Measurements from ENCODE around the gene ATP10A. TPM values are rescaled to one million over a fixed set of nuclear protein-coding genes. Genes with fewer than 3 reads are reported as not detected.

ATP10A gene
- total RNA-seq = 0.05 and 0.17 TPM in 2 replicates

GRCh38 chr15:25863111-25863967 is at the start of gene ATP10A:
Gene ATP10A, minus strand, starts transcription at chr15:25863327. Its CDS starts 231 bp downstream, at chr15:25863096.
- peak; percentile 1 for DNase-seq

- no peak for DNase-seq
Measured at GRCh38 chr15:25912035-25912434, 48.9 kb upstream of the ATP10A start.

- DNase-seq = no peak
Measured at GRCh38 chr15:25910832-25911231, 47.7 kb upstream of the ATP10A start.

GRCh38 chr15:25909806-25910205 is 46.7 kb upstream of the ATP10A start:
- no peak for DNase-seq

GRCh38 chr15:25909325-25909724 is 46.2 kb upstream of the ATP10A start:
- no peak for DNase-seq

GRCh38 chr15:25905140-25905539 is 42.0 kb upstream of the ATP10A start:
- no peak for DNase-seq

- DNase-seq = no peak
Measured at GRCh38 chr15:25903024-25903581, 40.0 kb upstream of the ATP10A start.

- no peak for DNase-seq
Measured at GRCh38 chr15:25901811-25902605, 38.9 kb upstream of the ATP10A start.

- no peak for DNase-seq
Measured at GRCh38 chr15:25900901-25901300, 37.8 kb upstream of the ATP10A start.

GRCh38 chr15:25900431-25900830 is 37.3 kb upstream of the ATP10A start:
- no peak for DNase-seq

- no peak for DNase-seq
Measured at GRCh38 chr15:25899870-25900269, 36.7 kb upstream of the ATP10A start.

- no peak for DNase-seq
Measured at GRCh38 chr15:25897658-25898057, 34.5 kb upstream of the ATP10A start.

- no peak for DNase-seq
Measured at GRCh38 chr15:25894371-25894902, 31.3 kb upstream of the ATP10A start.

GRCh38 chr15:25893596-25893995 is 30.5 kb upstream of the ATP10A start:
- no peak for DNase-seq

- no peak for DNase-seq
Measured at GRCh38 chr15:25892126-25892525, 29.0 kb upstream of the ATP10A start.

- no peak for DNase-seq
Measured at GRCh38 chr15:25891081-25891480, 28.0 kb upstream of the ATP10A start.

GRCh38 chr15:25890529-25890928 is 27.4 kb upstream of the ATP10A start:
- DNase-seq = no peak

- DNase-seq = no peak
Measured at GRCh38 chr15:25887870-25888269, 24.7 kb upstream of the ATP10A start.

GRCh38 chr15:25886498-25887140 is 23.5 kb upstream of the ATP10A start:
- DNase-seq = no peak

GRCh38 chr15:25884370-25884769 is 21.2 kb upstream of the ATP10A start:
- DNase-seq = no peak

- no peak for DNase-seq
Measured at GRCh38 chr15:25883463-25884259, 20.5 kb upstream of the ATP10A start.

GRCh38 chr15:25882466-25882865 is 19.3 kb upstream of the ATP10A start:
- DNase-seq = no peak

Measured in dermis blood vessel endothelial cell (primary cell).